HepG2 (cell line): ENCODE measurements around the gene RAB1B. TPM values are rescaled to one million over a fixed set of nuclear protein-coding genes. Genes with fewer than 3 reads are reported as not detected.

Source experiments
- ARHGAP35 ChIP-seq: sonication (generic); formaldehyde crosslinking; IDR thresholded peaks from 2 replicates; pipeline ENCODE4 v1.9.0; 2022; ENCODE audit warnings: mild to moderate bottlenecking, inconsistent platforms, moderate library complexity, missing genetic modification reagents, borderline replicate concordance
- ARID3A ChIP-seq: IDR thresholded peaks from 2 replicates; pipeline ENCODE4 v1.6.1; 2012; ENCODE audit warnings: low read depth, low read length, improper control_type of control experiment
- ATF3 ChIP-seq: sonication (generic); formaldehyde crosslinking; IDR thresholded peaks from 2 replicates; pipeline ENCODE4 v1.4.0; 2020; ENCODE audit warnings: missing genetic modification reagents
- ATF7 ChIP-seq, 2 experiments: fragments of 450-650 bp in 1 of 2; sonication (generic) in 1 of 2; formaldehyde crosslinking in 1 of 2; IDR thresholded peaks; 2 replicates each; pipeline versions ENCODE4 v1.4.0 to v1.6.1; 2016 to 2020; ENCODE audit warnings: antibody characterized with exemption in 1 of 2, mild to moderate bottlenecking in 1 of 2, missing genetic modification reagents in 1 of 2
- BHLHE40 ChIP-seq: IDR thresholded peaks from 2 replicates; pipeline ENCODE4 v1.6.1; 2011; ENCODE audit warnings: low read length, improper control_type of control experiment
- ELF1 ChIP-seq: sonication (generic); formaldehyde crosslinking; IDR thresholded peaks from 2 replicates; pipeline ENCODE4 v1.4.0; 2020; ENCODE audit warnings: missing genetic modification reagents
- HNRNPLL ChIP-seq: fragments of 200-400 bp; formaldehyde crosslinking; IDR thresholded peaks from 2 replicates; pipeline ENCODE4 v1.6.1; 2017; ENCODE audit warnings: mild to moderate bottlenecking, low read depth, low read length; ENCODE audit not compliant: poor library complexity, severe bottlenecking
- MAF1 ChIP-seq: sonication (generic); formaldehyde crosslinking; IDR thresholded peaks from 2 replicates; pipeline ENCODE4 v1.5.0; 2020; ENCODE audit warnings: missing genetic modification reagents, borderline replicate concordance
- ONECUT2 ChIP-seq: sonication (generic); formaldehyde crosslinking; IDR thresholded peaks from 2 replicates; pipeline ENCODE4 v1.4.0; 2020; ENCODE audit warnings: missing genetic modification reagents
- SIN3A ChIP-seq: IDR thresholded peaks from 2 replicates; pipeline ENCODE4 v1.6.1; 2011; ENCODE audit warnings: low read depth, mild to moderate bottlenecking, control low read depth, low read length, borderline replicate concordance
- TSC22D2 ChIP-seq: sonication (generic); formaldehyde crosslinking; IDR thresholded peaks from 2 replicates; pipeline ENCODE4 v1.5.1; 2020; ENCODE audit warnings: missing genetic modification reagents, mild to moderate bottlenecking, borderline replicate concordance
- WIZ ChIP-seq: sonication (generic); formaldehyde crosslinking; IDR thresholded peaks from 2 replicates; pipeline ENCODE4 v1.5.1; 2020; ENCODE audit warnings: mild to moderate bottlenecking, missing genetic modification reagents
- ZBTB37 ChIP-seq: sonication (generic); formaldehyde crosslinking; IDR thresholded peaks from 2 replicates; pipeline ENCODE4 v1.4.0; 2020; ENCODE audit warnings: mild to moderate bottlenecking, missing genetic modification reagents
- ZGPAT ChIP-seq: IDR thresholded peaks from 2 replicates; pipeline ENCODE4 v1.6.1; 2016; ENCODE audit warnings: mild to moderate bottlenecking
- ZNF136 ChIP-seq: sonication (generic); formaldehyde crosslinking; IDR thresholded peaks from 2 replicates; pipeline ENCODE4 v1.8.1; 2022; ENCODE audit warnings: low read depth, mild to moderate bottlenecking, moderate library complexity, missing genetic modification reagents
- ZNF253 ChIP-seq: sonication (generic); formaldehyde crosslinking; IDR thresholded peaks from 2 replicates; pipeline ENCODE4 v1.8.0; 2022; ENCODE audit warnings: mild to moderate bottlenecking, missing genetic modification reagents, borderline replicate concordance
- ZNF749 ChIP-seq: sonication (generic); formaldehyde crosslinking; IDR thresholded peaks from 2 replicates; pipeline ENCODE4 v1.8.0; 2022; ENCODE audit warnings: mild to moderate bottlenecking, missing genetic modification reagents, moderate library complexity, borderline replicate concordance
- polyA plus RNA-seq, 8 experiments: library from polyadenylated mRNA; depleted of rRNA in 3 of 8; stranded (reverse) in 7 of 8; unstranded in 1 of 8; fragments of >200 nt; fragmentation: Illumina TruSeq in 4 of 8; extraction: Trizol in 4 of 8; gene quantifications; 2 replicates each; pipeline versions ENCODE4 v1.2.1 to v1.2.3, GENCODE V29; 2011 to 2016; ENCODE audit warnings: low read depth in 4 of 8, missing spikeins in 1 of 8, mixed read lengths in 1 of 8; ENCODE audit not compliant: insufficient read depth in 1 of 8
- total RNA-seq, 5 experiments: library from RNA; depleted of rRNA; stranded (reverse); fragments of >200 nt; fragmentation: Illumina TruSeq; extraction: Trizol; gene quantifications; 2 replicates each; pipeline ENCODE4 v1.2.3, GENCODE V29; 2016; ENCODE audit warnings: low read depth in 1 of 5
- TF ChIP-seq, protein P1 (sequence below): sonication (generic); formaldehyde crosslinking; IDR thresholded peaks from 2 replicates; pipeline ENCODE4 v1.5.0; 2020; ENCODE audit warnings: mild to moderate bottlenecking, missing genetic modification reagents, borderline replicate concordance

Gene RAB1B
- total and polyA plus RNA-seq, 2 of the 13 experiments (the other 11 are each of a cell fraction or from before 2014, with no cell fraction given): 77.9 to 87.9 TPM

- TF ChIP-seq WIZ: no peak
- TF ChIP-seq BHLHE40: peak; percentile 71
- 0 out of 2 replicates have a peak, but pooled peaks have one; percentile 29 for TF ChIP-seq SIN3A
- peak; percentile 72; the same call in 1 of the 2 replicates for TF ChIP-seq TSC22D2
- TF ChIP-seq ATF7 (IDR thresholded peaks at IDR 0.05): no peak
- TF ChIP-seq ATF7 (CRISPR knock-in tag; IDR thresholded peaks at IDR 0.05): no peak
- no peak for TF ChIP-seq ZNF749
- TF ChIP-seq HNRNPLL: no peak
- no peak for TF ChIP-seq ARID3A
- TF ChIP-seq ZBTB37 (CRISPR knock-in tag): no peak
- no peak for TF ChIP-seq ZNF253 (CRISPR knock-in tag)
- TF ChIP-seq ELF1 (CRISPR knock-in tag): peak; percentile 83
- TF ChIP-seq, protein P1, sequence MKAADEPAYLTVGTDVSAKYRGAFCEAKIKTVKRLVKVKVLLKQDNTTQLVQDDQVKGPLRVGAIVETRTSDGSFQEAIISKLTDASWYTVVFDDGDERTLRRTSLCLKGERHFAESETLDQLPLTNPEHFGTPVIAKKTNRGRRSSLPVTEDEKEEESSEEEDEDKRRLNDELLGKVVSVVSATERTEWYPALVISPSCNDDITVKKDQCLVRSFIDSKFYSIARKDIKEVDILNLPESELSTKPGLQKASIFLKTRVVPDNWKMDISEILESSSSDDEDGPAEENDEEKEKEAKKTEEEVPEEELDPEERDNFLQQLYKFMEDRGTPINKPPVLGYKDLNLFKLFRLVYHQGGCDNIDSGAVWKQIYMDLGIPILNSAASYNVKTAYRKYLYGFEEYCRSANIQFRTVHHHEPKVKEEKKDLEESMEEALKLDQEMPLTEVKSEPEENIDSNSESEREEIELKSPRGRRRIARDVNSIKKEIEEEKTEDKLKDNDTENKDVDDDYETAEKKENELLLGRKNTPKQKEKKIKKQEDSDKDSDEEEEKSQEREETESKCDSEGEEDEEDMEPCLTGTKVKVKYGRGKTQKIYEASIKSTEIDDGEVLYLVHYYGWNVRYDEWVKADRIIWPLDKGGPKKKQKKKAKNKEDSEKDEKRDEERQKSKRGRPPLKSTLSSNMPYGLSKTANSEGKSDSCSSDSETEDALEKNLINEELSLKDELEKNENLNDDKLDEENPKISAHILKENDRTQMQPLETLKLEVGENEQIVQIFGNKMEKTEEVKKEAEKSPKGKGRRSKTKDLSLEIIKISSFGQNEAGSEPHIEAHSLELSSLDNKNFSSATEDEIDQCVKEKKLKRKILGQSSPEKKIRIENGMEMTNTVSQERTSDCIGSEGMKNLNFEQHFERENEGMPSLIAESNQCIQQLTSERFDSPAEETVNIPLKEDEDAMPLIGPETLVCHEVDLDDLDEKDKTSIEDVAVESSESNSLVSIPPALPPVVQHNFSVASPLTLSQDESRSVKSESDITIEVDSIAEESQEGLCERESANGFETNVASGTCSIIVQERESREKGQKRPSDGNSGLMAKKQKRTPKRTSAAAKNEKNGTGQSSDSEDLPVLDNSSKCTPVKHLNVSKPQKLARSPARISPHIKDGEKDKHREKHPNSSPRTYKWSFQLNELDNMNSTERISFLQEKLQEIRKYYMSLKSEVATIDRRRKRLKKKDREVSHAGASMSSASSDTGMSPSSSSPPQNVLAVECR (CRISPR knock-in tag): peak; percentile 62; the same call in 1 of the 2 replicates
- TF ChIP-seq ZNF136 (CRISPR knock-in tag): no peak
- TF ChIP-seq ARHGAP35 (CRISPR knock-in tag): no peak
- no peak for TF ChIP-seq ONECUT2
- 0 out of 2 replicates have a peak, but pooled peaks have one; percentile 35 for TF ChIP-seq ATF3 (CRISPR knock-in tag)
- TF ChIP-seq MAF1 (CRISPR knock-in tag): 0 out of 2 replicates have a peak, but pooled peaks have one; percentile 51
- peak; percentile 47; the same call in 1 of the 2 replicates for TF ChIP-seq ZGPAT
These were observed 45.9 kb upstream of the RAB1B start (continued) for GRCh38 chr11:66222358-66223149.
